Renal cortical epithelial cell (primary cell): ENCODE measurements around the gene RCC1. TPM values are rescaled to one million over a fixed set of nuclear protein-coding genes. Genes with fewer than 3 reads are reported as not detected.
A peak's percentile ranks its signal among the peaks of the same experiment; 100 is the strongest.
"Not testable (repeated sequence)": the region's sequence is repeated elsewhere in the genome, so short reads cannot be mapped to it uniquely, and the experiment has no call there.

Experiments
- DNase-seq: peaks from one replicate; pipeline ENCODE4 v3.0.0-alpha.2; 2011; ENCODE audit warnings: low read depth
- total RNA-seq: library from RNA; depleted of rRNA; stranded (reverse); fragments of >200 nt; gene quantifications from 2 replicates; pipeline ENCODE4 v1.2.3, GENCODE V29; 2014

Gene RCC1
- total RNA-seq, 1 donor from 2014 or later: 64.5 TPM

GRCh38 chr1:28548318-28548717 lies 42.5 kb downstream of the RCC1 start:
- DNase-seq: peak; percentile 25

DNA sequence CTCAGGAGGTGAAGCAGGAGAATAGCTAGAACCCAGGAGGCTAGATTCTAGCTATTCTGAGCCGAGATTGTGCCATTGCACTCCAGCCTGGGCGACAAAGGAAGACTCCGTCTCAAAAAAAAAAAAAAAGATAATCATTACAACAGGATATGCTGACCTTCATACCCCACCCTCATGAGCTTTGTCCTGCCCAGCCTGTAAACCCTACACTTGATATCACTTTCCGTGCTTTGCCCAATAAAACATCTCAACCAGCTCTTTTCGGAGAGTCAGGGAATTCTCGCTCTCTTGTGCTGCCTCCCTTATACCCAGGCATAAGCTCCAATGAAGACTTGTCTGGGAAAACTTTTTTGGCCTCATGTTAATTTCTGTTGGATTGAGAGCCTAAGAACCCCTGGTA lies 45.5 kb downstream of the RCC1 start:
- no peak for DNase-seq

DNA sequence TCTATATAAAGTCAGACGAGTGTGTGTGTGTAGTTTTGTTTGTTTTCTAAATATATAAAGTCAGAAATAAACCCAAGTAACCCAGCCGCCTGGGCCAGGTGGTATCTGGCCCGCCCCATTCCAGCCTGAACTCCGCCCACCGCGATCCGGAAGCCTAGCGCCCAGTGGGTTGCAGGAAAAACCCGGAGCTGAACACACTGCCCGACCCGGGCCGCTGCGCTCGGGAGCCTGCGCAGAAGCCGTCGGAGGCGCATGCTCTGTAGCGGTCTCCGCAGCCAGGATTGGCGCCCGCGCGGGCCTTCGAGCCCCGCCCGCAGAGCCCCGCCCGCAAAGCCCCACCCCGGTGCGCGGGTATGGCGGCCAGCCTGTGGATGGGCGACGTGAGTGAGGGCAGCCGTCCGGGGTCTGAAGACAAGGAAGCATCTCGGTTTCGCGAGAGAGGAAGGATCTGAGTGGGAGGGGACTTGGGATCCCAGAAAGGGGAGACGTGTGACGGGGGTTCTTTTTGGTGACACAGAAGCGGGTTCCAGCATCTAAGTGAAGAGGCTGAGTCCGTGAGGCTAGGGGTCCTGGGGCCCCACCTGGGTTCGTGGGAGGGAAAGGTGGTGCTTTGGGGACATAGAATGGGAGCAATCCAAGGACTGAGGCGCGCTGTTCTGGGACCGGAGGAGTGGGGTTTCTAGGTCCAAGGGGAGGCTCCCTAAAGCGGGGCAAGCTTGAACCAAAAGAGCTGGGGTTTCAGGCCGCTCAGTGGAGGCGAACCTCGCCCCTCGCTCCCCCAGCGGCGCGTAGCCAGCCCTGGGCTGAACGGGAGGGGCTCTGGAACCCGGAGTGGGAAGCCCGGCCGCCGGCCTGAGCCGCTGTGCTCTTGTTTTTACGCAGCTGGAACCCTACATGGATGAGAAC lies 47.2 kb downstream of the RCC1 start, which contains the start of gene TRNAU1AP:
TRNAU1AP (plus strand) TSS at position 328 of the 906 bp plus-strand sequence; CDS start at position 354, 26 bp downstream.
- peak; percentile 86 for DNase-seq

- DNase-seq: no peak
Observed at GRCh38 chr1:28560886-28561285, 55.0 kb downstream of the RCC1 start.

DNA sequence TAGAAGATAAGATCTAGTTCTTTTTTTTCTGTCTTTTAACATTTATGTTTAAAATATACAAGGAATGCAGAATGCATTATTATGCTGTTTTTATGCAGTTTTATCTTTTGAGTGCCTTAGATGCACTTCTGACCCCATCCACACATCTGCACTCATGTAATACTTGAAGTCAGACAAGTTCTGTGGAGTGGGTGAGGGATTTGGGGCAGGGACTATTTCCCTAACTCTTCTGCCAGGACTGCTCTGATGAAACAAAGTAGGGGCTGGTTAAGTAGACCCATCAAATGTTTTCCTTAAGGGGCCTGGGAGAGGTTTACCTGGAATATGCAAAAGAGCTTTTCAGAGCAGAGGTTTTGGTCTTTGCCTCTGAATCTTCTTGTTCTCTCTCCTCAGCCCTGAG lies 58.5 kb downstream of the RCC1 start:
- DNase-seq: no peak

GRCh38 chr1:28565040-28565439 lies 59.2 kb downstream of the RCC1 start:
- DNase-seq: no peak

- no peak for DNase-seq
Observed at GRCh38 chr1:28565726-28566125, 59.9 kb downstream of the RCC1 start.

GRCh38 chr1:28566931-28567330 lies 61.1 kb downstream of the RCC1 start:
- DNase-seq: no peak

GRCh38 chr1:28571911-28572310 lies 66.1 kb downstream of the RCC1 start:
- no peak for DNase-seq

GRCh38 chr1:28572891-28573290 lies 67.0 kb downstream of the RCC1 start:
- DNase-seq: not testable (repeated sequence)

- DNase-seq: no peak
Observed at GRCh38 chr1:28573564-28573963, 67.7 kb downstream of the RCC1 start.

- no peak for DNase-seq
Observed at GRCh38 chr1:28577052-28577678, 71.3 kb downstream of the RCC1 start.

- no peak for DNase-seq
Observed at GRCh38 chr1:28577738-28578536, 72.1 kb downstream of the RCC1 start.

DNA sequence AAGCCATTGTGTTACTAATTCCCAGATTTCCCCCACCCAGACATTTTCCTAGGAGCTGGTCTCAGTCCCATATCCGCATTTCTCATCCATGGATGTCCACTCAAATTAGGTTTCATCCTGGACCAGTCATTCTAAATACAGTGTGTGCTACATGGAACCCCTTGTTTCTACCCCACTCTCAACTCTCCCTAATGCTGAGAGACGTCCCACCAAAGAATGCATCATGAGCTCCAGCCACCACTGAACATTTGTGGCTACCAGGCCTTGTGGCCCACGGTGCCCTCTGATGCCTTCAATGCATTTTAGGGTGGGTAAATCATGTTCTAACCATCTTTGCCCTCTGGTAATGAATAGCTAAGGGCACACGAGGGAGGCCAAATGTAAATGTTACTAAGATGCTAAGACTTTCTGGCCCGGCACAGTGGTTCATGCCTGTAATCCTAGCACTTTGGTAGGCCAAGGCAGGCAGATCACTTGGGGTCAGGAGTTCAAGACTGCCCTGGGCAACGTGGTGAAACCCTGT lies 72.9 kb downstream of the RCC1 start:
- DNase-seq: no peak

- no peak for DNase-seq
Observed at GRCh38 chr1:28579401-28579800, 73.6 kb downstream of the RCC1 start.

DNA sequence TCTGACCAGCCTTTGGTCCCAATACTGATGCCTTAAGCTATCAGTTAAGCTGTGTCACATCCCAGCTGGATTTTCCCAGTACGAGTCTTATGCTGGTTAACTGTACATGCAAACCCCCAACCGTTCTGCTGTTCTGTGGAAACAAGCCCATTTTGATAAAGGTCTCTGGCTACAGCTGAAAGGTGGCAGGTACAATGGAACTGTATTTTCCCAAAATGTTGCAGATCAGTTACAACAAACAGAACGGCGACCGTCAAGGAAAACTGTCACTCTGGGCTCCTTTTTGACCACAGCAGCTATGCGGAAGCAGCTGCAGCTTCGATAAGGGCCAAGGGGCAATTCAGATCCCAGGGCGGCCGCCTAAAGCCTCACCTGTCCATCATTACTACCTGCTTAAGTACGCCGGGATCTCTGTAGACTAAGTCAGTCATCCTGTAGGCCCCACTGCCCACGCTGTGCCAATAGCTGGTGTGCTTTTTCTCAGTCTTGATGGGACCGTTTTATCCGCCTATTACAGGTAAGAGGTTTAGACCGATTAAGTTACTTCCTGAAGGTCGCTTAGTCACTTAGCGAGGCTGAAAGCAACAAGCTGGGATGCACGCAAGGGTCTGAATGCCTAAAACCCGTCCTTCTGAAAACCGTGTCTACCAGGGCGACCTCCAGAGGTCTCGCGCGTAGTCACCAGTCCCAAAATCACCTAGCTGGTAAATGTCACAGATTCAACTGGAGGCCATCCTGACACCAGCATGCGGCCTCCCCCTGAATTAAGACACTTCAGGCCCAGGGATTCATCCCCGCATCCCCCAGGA lies 75.1 kb downstream of the RCC1 start:
- DNase-seq: peak; percentile 41

GRCh38 chr1:28581531-28582247 lies 75.8 kb downstream of the RCC1 start:
- DNase-seq: peak; percentile 83

DNA sequence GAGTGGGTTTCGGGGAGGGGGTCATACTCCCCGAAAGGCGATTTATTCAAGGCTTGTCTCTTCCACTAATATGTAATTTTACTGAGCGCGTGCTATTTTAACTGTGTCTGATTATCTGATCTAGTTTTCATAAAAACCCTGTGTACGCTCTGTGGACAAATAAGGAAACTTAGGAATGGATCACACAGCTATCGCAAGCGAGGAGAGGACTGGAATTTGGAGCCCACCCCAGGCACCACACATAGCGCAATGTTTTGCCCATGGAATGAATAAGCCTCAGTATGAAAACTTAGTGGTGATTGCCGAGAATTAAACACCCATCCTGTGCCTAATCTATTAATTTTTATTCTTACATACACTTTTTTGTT lies 76.4 kb downstream of the RCC1 start:
- peak; percentile 32 for DNase-seq

DNA sequence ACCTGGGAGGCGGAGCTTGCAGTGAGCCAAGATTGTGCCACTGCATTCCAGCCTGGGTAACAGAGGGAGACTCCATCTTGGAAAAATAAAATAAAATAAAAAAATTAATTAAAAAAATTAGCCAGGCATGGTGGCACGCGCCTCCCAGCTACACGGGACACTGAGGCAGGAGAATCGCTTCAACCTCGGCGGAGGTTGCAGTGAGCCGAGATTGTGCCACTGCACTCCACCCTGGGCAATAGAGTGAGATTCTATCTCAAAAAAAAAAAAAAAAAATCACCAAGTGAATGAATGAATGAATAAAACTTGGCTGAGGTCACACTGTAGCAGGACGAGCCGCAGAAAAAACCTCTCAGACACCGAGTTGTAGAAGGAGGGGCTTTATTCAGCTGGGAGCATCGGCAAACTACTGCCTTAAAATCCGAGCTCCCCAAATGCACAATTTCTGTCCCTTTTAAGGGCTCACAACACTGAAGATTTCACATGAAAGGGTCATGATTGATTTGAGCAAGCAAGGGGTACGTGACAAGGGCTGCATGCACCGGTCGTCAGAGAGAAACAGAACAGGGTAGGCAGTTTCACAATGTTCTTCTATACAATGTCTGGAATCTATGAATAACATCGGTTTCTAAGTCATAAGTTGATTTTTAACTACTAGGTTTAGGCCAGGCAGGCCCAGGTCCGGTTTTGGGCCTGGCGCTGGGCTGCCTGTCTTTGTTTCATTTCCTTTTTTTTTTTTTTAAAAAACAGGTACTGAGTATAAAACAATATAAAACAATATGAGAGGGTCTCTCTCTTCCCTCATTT lies 80.9 kb downstream of the RCC1 start:
- DNase-seq: peak; percentile 83
